Neuron (in vitro differentiated cells): ENCODE measurements around the gene SAE1.
"Not testable (repeated sequence)": the region's sequence is repeated elsewhere in the genome, so short reads cannot be mapped to it uniquely, and the experiment has no call there.

Source experiments
- H2AFZ ChIP-seq: one replicate; pipeline ENCODE4 v1.6.1; 2013; ENCODE audit warnings: low read depth, mild to moderate bottlenecking, inconsistent platforms, low read length, moderate library complexity
- H3K27me3 ChIP-seq: one replicate; pipeline ENCODE4 v1.6.1; 2013; ENCODE audit warnings: low read length; ENCODE audit not compliant: insufficient read depth
- H3K36me3 ChIP-seq: one replicate; pipeline ENCODE4 v1.6.1; 2013; ENCODE audit warnings: low read length; ENCODE audit not compliant: insufficient read depth
- H3K4me1 ChIP-seq: one replicate; pipeline ENCODE4 v1.6.1; 2013; ENCODE audit warnings: low read length; ENCODE audit not compliant: insufficient read depth
- H3K4me3 ChIP-seq: 2 replicates; pipeline ENCODE4 v1.5.1; 2013; ENCODE audit warnings: mild to moderate bottlenecking, low read length, moderate library complexity
- H3K9me3 ChIP-seq: one replicate; pipeline ENCODE4 v1.6.1; 2013; ENCODE audit warnings: low read length

Gene SAE1

DNA sequence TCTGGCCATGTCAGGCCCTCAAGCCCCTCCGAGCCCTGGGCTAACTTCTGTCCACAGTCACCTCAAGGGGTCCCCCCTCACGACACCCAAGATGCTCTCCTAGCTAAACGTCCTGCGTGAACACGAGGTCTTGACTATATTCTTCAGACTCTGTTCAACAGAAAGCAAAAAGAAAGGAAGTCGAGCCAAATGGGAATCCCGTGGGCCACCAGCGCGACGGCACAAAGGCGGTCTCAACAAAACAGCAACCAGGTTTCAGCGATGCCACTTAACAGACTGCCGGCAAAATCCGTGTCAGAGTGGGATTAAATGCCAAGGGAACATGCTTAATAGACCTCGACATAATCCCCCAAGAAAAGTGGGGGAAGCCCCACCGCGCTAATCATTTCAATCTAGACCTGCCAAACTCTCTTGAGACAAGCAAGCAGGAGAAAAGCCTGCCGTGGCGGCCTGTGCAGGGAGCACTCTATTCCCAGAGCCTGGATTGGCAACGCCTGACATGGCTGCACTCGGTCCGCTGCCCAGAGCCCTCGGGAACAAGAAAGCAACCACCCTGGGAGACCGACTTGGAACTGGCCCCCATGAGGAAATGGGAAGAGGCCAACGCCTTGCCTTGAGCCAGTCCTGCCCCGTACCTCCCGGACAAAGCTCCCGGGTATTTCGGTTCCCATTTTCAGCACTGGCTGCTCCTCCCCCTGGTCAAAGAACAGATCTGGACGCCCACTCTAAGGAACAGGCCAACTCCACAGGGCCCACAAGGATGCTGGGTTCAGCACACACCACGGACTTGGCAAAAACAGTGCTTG lies 33.0 kb upstream of the SAE1 start:
- no peak overlapping the region for H3K4me3 ChIP-seq
- peaks cover 35% of the 10 kb centered on the region for H3K36me3 ChIP-seq
- peaks cover 10% of the 10 kb centered on the region for H3K4me1 ChIP-seq

DNA sequence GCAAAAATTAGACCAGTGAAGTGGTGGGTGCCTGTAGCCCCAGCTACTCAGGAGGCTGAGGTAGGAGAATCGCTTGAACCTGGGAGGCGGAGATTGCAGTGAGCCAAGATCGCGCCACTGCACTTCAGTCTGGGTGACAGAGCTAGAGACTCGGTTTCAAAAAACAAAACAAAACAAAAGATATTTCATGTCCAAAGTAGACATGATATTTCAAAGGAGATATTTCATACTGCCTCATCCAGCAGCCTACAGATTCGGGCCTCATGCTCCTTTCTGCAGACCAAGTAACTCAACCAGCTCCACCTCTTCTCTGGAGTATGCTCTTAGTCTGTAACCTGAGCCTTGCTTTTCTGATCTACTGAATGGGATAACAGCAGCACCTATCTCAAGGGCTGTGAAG lies 32.0 kb upstream of the SAE1 start:
- H2AFZ ChIP-seq = no peak overlapping the region

More for the DNA sequence above, 33.0 kb upstream of the SAE1 start:
- H2AFZ ChIP-seq = no peak overlapping the region
- H3K9me3 ChIP-seq = no peaks in the 10 kb centered on the region
- no peaks in the 10 kb centered on the region for H3K27me3 ChIP-seq

GRCh38 chr19:47099576-47100050 lies 31.0 kb upstream of the SAE1 start:
- Histone ChIP-seq H3K36me3 (peaks cover 19% of the 10 kb centered on the region), H2AFZ (no peak overlapping the region), H3K9me3 (no peaks in the 10 kb centered on the region), H3K4me3 (no peak overlapping the region), H3K27me3 (no peaks in the 10 kb centered on the region), H3K4me1 (peaks cover 10% of the 10 kb centered on the region)

More for the DNA sequence above, 32.0 kb upstream of the SAE1 start:
- H3K27me3 ChIP-seq = no peaks in the 10 kb centered on the region
- no peaks in the 10 kb centered on the region for H3K9me3 ChIP-seq
- no peak overlapping the region for H3K4me3 ChIP-seq
- peaks cover 10% of the 10 kb centered on the region for H3K4me1 ChIP-seq
- H3K36me3 ChIP-seq = peaks cover 27% of the 10 kb centered on the region

- Histone ChIP-seq H3K36me3 (peaks cover 15% of the 10 kb centered on the region), H3K27me3 (no peaks in the 10 kb centered on the region), H3K4me1 (peaks cover 10% of the 10 kb centered on the region), H3K9me3 (no peaks in the 10 kb centered on the region), H2AFZ (no peak overlapping the region), H3K4me3 (no peak overlapping the region)
Observed at GRCh38 chr19:47100290-47100689, 30.3 kb upstream of the SAE1 start.

GRCh38 chr19:47101116-47101515 lies 29.5 kb upstream of the SAE1 start:
- not testable (repeated sequence) for H3K4me1 ChIP-seq, H3K9me3 ChIP-seq, H3K4me3 ChIP-seq, H2AFZ ChIP-seq, H3K27me3 ChIP-seq
- peaks cover 19% of the 10 kb centered on the region for H3K36me3 ChIP-seq

DNA sequence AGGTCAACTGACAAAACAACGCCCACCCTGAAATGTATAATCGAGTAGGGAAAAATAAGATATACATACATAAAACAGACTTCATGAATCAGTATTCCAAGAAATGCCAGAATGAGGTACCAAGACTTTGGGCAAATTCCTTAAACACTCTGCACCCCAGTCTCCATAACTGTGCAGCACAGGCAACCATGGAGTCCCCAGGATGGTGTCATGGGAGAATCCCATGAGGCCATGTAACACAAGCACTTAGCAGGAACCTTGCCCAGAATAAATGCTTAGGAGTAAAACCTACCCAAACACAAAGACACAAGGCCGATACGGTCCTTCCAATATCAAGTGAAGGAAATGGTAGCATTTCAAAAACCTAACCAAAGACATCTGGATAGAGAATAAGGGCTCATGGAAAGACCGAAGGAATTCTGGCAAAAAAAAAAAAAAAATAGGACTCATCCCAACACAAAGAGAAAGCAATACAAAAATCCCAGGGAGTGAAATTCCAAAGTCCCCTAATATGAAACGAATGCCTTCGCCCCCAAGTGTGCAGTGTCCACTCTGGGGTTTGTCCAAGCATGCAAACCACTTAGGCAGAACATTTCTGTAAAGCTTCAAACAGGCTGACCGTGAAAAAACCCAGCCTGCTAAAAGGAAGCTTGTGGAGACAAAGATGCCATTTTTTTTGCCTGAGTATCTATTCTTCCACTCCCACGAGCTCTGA lies 28.1 kb upstream of the SAE1 start:
- Histone ChIP-seq H3K27me3 (no peaks in the 10 kb centered on the region), H3K4me3 (no peak overlapping the region), H3K4me1 (peaks cover 9% of the 10 kb centered on the region), H3K9me3 (no peaks in the 10 kb centered on the region), H2AFZ (no peak overlapping the region), H3K36me3 (peaks cover 19% of the 10 kb centered on the region)

DNA sequence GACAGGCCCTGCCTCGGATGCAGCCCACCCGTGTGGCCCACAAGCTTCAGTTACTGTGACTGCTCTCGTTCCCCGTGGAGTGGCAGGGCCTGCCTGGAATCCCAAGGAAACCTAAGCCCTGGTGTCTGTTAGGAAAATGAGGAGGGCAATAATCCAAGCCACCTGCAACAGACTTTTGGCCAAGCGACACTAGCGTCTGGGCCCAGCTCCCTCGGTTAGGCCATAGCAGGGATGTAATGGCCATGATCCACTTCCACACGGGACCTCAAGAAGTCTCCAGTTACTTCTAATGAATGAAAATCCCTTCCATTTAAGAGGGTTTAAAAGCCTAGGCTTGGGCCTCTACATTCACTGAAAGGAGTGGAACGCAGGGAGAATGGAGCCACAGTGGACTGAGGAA lies 26.0 kb upstream of the SAE1 start:
- Histone ChIP-seq H3K4me3 (no peak overlapping the region), H3K27me3 (no peaks in the 10 kb centered on the region), H3K36me3 (peaks cover 13% of the 10 kb centered on the region), H2AFZ (no peak overlapping the region), H3K9me3 (no peaks in the 10 kb centered on the region), H3K4me1 (peaks cover 29% of the 10 kb centered on the region)

- Histone ChIP-seq H3K4me3 (no peak overlapping the region), H3K36me3 (peaks cover 21% of the 10 kb centered on the region), H3K27me3 (no peaks in the 10 kb centered on the region), H3K4me1 (peaks cover 41% of the 10 kb centered on the region), H2AFZ (no peak overlapping the region), H3K9me3 (no peaks in the 10 kb centered on the region)
Observed at GRCh38 chr19:47105874-47106273, 24.8 kb upstream of the SAE1 start.

DNA sequence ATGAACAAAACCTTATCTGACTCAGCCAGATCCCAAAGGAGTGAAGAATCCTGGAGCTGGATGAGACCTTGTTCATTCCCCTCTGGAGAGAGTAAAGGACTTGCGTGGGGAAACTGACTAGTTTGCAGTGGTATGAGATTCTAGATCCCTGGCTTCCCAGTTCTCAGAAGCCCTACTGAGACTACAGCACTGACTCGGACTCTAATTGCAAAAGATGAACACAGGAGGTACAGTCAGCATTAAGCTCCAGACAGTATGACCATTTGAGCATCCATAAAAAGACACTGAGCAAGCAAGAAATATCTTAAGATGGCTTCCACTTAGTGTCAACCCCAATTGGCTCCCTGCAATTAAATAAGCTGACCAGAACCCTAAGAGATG lies 23.8 kb upstream of the SAE1 start:
- H3K4me3 ChIP-seq = no peak overlapping the region
- peaks cover 21% of the 10 kb centered on the region for H3K36me3 ChIP-seq
- H3K27me3 ChIP-seq = no peaks in the 10 kb centered on the region
- no peak overlapping the region for H2AFZ ChIP-seq
- H3K9me3 ChIP-seq = no peaks in the 10 kb centered on the region
- H3K4me1 ChIP-seq = peaks cover 46% of the 10 kb centered on the region

DNA sequence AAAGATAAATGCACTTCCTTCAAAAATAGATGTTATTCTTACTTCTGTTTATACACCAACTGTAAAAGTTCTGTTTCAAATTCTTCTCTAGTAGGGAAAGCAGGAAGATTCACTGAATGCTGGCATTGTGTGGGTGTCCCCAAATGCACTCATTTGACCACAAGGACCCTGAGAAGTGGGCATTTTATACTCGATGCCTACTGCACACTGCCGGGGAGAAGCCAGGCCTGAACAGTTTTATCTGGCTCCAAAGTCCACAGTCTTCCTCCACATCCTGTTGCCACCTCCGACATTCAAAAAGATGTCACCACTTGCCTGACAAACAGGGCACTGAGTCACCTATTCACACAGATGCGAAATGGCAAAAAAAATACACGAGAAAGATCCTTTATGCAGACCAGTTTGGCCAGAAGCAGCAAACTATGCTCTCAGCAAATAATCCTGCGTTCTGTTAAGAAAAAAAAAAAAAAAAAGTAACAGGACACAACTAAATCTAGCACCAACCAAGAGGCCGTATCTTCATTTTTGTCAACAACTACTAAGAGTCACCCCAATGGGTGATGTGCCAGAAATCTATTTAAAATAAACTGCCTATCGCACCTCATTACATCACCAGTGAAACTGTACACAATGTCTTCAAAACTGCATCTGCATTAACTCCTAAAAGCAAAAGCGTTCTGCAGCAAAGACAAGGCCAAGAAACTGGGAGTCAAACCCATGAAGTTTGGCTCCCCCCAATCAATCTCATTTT lies 23.3 kb upstream of the SAE1 start:
- no peak overlapping the region for H2AFZ ChIP-seq
- H3K9me3 ChIP-seq = no peaks in the 10 kb centered on the region
- no peaks in the 10 kb centered on the region for H3K27me3 ChIP-seq
- H3K36me3 ChIP-seq = peaks cover 21% of the 10 kb centered on the region
- peaks cover 46% of the 10 kb centered on the region for H3K4me1 ChIP-seq
- H3K4me3 ChIP-seq = no peak overlapping the region

GRCh38 chr19:47107953-47108746 lies 22.5 kb upstream of the SAE1 start:
- no peaks in the 10 kb centered on the region for H3K27me3 ChIP-seq
- H3K4me3 ChIP-seq = no peak overlapping the region
- no peak overlapping the region for H2AFZ ChIP-seq
- peaks cover 46% of the 10 kb centered on the region for H3K4me1 ChIP-seq
- H3K36me3 ChIP-seq = peaks cover 21% of the 10 kb centered on the region
- H3K9me3 ChIP-seq = no peaks in the 10 kb centered on the region

- no peaks in the 10 kb centered on the region for H3K27me3 ChIP-seq
- peaks cover 50% of the 10 kb centered on the region for H3K4me1 ChIP-seq
- no peak overlapping the region for H2AFZ ChIP-seq
- no peak overlapping the region for H3K4me3 ChIP-seq
- H3K36me3 ChIP-seq = peaks cover 21% of the 10 kb centered on the region
- H3K9me3 ChIP-seq = no peaks in the 10 kb centered on the region
Observed at GRCh38 chr19:47109177-47109540, 21.5 kb upstream of the SAE1 start.
